Spleen (tissue), 11 donors: Measurements from ENCODE around the gene NPLOC4. TPM values are rescaled to one million over a fixed set of nuclear protein-coding genes. Genes with fewer than 3 reads are reported as not detected.
A peak's percentile ranks its signal among the peaks of the same experiment; 100 is the strongest.

Experiments used
- DNase-seq: peaks from one replicate; pipeline ENCODE4 v3.0.0-alpha.2; 2020
- H3K27ac ChIP-seq, 8 donors: fragments of 200-600 bp; sonication (generic) in 7 of 8; 1 replicate in 4 of 8; 2 replicates in 4 of 8; pipeline versions ENCODE4 v1.5.0 to v1.8.0; 2016 to 2021; ENCODE audit warnings: inconsistent platforms in 4 of 8, mild to moderate bottlenecking in 4 of 8, moderate library complexity in 1 of 8
- H3K27me3 ChIP-seq, 7 donors: fragments of 200-600 bp; sonication (generic) in 6 of 7; replicated peaks in 1 of 7; 1 replicate in 4 of 7; 2 replicates in 3 of 7; pipeline versions ENCODE4 v1.5.0 to v1.8.0; 2016 to 2021; ENCODE audit warnings: inconsistent platforms in 3 of 7, mild to moderate bottlenecking in 1 of 7
- H3K36me3 ChIP-seq, 6 donors: fragments of 200-600 bp; sonication (generic) in 5 of 6; 1 replicate in 4 of 6; 2 replicates in 2 of 6; pipeline versions ENCODE4 v1.5.0 to v1.8.0; 2016 to 2021; ENCODE audit warnings: inconsistent platforms in 2 of 6
- H3K4me1 ChIP-seq, 6 donors: fragments of 200-600 bp; sonication (generic) in 5 of 6; 1 replicate in 3 of 6; 2 replicates in 3 of 6; pipeline versions ENCODE4 v1.5.0 to v1.8.0; 2016 to 2021; ENCODE audit warnings: inconsistent platforms in 3 of 6
- H3K4me3 ChIP-seq, 8 donors: fragments of 200-600 bp; sonication (generic) in 7 of 8; 1 replicate in 4 of 8; 2 replicates in 4 of 8; pipeline versions ENCODE4 v1.5.0 to v1.8.0; 2016 to 2021; ENCODE audit warnings: inconsistent platforms in 4 of 8, mild to moderate bottlenecking in 4 of 8, moderate library complexity in 2 of 8
- H3K9me3 ChIP-seq, 8 donors: fragments of 200-600 bp; sonication (generic) in 7 of 8; 1 replicate in 4 of 8; 2 replicates in 4 of 8; pipeline versions ENCODE4 v1.5.0 to v1.8.0; 2016 to 2021; ENCODE audit warnings: inconsistent platforms in 4 of 8
- POLR2A ChIP-seq, 3 donors: fragments of 450-650 bp; IDR thresholded peaks; one replicate each; pipeline ENCODE4 v1.5.1; 2017; ENCODE audit warnings: antibody characterized with exemption in 3 of 3, mild to moderate bottlenecking in 1 of 3
- POLR2AphosphoS5 ChIP-seq, 3 donors: sonication (generic); formaldehyde crosslinking; IDR thresholded peaks; one replicate each; pipeline ENCODE4 v1.5.1; 2017; ENCODE audit warnings: antibody characterized with exemption in 3 of 3
- WGBS, 5 donors: extraction: QIAGEN DNeasy Blood & Tissue Kit in 3 of 5; methylation state at CpG; one replicate each; pipeline versions ENCODE4 v1.1.5 to v1.1.7; 2013 to 2018; 5-methylcytosine and 5-hydroxymethylcytosine counted together
- intact Hi-C: fragments of 100-400 bp; cut with DNase I; formaldehyde crosslinking; loops from one replicate; pipeline ENCODE4 v1.15.0; 2023; ENCODE audit warnings: low total_unique reads
- polyA plus RNA-seq, 3 donors: library from polyadenylated mRNA; stranded (reverse); fragments of 200-250 nt; gene quantifications; one replicate each; pipeline ENCODE4 v1.2.1, GENCODE V29; 2013
- total RNA-seq, 7 donors: library from RNA; depleted of rRNA in 3 of 7; stranded (reverse); fragments of >200 nt in 3 of 7; fragmentation: NEBNext Ultra II Directional in 4 of 7; extraction: Animal tissue kit (Norgen Biotek cat#: 25700) in 4 of 7; gene quantifications; one replicate each; pipeline versions ENCODE4 v1.1.0 to v1.2.1, GENCODE V29; 2016 to 2021
- TF ChIP-seq, protein P1 (sequence below), 11 experiments: fragments of 200-600 bp in 7 of 11; fragments of 450-650 bp in 4 of 11; sonication (generic) in 4 of 11; IDR thresholded peaks in 8 of 11; conservative IDR thresholded peaks in 3 of 11; 1 replicate in 7 of 11; 2 replicates in 4 of 11; pipeline versions ENCODE4 v1.4.0 to v1.8.0; 2016 to 2021; ENCODE audit warnings: antibody characterized with exemption in 11 of 11, inconsistent platforms in 4 of 11, mild to moderate bottlenecking in 1 of 11
- donor health status: healthy with polysubstance abuse.
- donor health status: DM: no; HTN: no; CAD: no; lungs with moderate emphysema.
- donor health status: DM: no; HTN: no; CAD: no.
- donor health status: Bipolar disorder and iron deficiency.
- donor health status: healthy.
- donor health status: DM: no; HTN: no; CAD: no.
- donor health status: DM: yes; HTN: yes; CAD: no.

NPLOC4 gene
- total and polyA plus RNA-seq, 10 donors = 19.3 to 130 (median 81.3) TPM

DNA sequence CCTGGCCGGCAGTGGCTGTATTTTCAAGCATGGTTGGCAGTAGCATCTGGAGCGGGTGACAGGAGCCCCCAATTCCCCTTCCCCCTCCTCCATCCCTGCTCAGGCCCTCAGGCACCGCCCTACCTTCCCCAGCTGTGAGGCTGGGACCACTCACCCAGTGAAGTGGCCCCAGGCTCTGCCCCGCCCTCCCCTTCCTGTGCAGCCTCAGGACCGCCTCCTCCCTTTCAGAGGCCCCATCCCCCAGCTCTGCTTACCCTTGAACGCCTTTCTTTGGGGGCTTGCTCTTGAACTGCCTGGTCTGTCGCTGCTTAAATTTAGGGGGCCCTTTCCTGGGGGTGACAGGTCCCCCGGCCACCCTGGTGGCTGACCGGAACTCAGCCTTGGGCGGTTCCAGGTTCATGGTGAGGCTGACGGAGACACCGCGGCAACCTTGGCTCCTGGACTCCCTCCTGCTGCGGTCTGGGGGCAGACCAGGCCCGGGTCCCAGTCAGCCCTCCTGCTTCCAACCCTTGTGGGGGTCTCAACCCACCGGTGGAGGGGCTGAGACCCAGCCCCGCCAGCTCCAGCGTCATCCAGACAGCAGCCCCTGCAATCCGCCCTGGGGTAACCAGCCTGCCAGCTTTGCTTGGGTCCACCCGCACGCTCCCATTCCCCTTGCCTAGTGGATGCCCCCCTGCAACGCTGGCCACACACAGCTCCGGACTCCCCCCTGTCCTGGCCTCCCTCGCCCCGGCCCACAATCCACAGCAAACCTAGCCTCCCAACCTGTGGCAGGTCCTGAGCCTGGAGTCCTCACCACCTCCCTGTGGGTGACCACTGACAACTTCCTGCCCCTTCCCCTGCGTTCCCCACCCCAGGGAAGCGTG, 16.2 kb upstream of the NPLOC4 start:
- Histone ChIP-seq H3K4me1 (peaks cover 0 to 46% (median 12%) of the 10 kb centered on the region in 6 donors), H3K27ac (peak overlapping the region in 2 of 8 donors; percentile 32 to 36), H3K36me3 (no peaks in the 10 kb centered on the region), H3K4me3 (peak overlapping the region in 5 of 8 donors; percentile 23 to 65 (median 37)), H3K9me3 (peaks cover 0 to 11% (median 0%) of the 10 kb centered on the region in 8 donors), H3K27me3 (peaks cover 0 to 73% (median 29%) of the 10 kb centered on the region in 7 donors)
- DNase-seq = no peak
- WGBS, 5 donors = 8 to 18% (median 15%) methylated on average over 23 to 27 of the region's 27 CpGs
- TF ChIP-seq, protein P1, sequence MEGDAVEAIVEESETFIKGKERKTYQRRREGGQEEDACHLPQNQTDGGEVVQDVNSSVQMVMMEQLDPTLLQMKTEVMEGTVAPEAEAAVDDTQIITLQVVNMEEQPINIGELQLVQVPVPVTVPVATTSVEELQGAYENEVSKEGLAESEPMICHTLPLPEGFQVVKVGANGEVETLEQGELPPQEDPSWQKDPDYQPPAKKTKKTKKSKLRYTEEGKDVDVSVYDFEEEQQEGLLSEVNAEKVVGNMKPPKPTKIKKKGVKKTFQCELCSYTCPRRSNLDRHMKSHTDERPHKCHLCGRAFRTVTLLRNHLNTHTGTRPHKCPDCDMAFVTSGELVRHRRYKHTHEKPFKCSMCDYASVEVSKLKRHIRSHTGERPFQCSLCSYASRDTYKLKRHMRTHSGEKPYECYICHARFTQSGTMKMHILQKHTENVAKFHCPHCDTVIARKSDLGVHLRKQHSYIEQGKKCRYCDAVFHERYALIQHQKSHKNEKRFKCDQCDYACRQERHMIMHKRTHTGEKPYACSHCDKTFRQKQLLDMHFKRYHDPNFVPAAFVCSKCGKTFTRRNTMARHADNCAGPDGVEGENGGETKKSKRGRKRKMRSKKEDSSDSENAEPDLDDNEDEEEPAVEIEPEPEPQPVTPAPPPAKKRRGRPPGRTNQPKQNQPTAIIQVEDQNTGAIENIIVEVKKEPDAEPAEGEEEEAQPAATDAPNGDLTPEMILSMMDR (IDR thresholded peaks at IDR 0.05 in 8 of 11, conservative IDR thresholded peaks at IDR 0.05 in 3 of 11) = no peak
- TF ChIP-seq POLR2AphosphoS5 (IDR thresholded peaks at IDR 0.05) (no peak), POLR2A (IDR thresholded peaks at IDR 0.05) (no peak)
- intact Hi-C loops = no loop called here

DNA sequence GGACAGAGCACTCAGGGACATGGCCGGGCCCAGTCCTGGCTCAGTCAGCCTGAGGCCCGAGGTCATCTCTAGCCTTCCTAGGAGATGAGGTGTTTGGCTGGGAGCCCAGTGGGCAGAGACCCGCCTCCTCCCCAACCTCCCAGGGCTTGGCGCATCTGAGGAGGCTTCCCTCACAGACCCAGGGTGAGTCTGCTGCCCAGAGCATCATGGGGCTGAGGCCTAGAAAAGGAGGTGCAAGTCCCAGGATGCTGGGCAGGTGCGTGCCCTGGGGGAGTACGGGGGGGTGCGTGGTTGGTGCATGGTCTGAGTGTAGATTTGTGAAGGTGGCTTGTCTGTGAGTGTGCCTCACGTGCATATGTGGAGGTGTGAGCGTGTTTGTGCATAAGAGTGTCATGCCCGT, 14.8 kb upstream of the NPLOC4 start:
- intact Hi-C loops = no loop called here
- no peak for DNase-seq
- Histone ChIP-seq H3K4me3 (no peak overlapping the region), H3K27ac (no peak overlapping the region), H3K4me1 (peaks cover 0 to 41% (median 12%) of the 10 kb centered on the region in 6 donors), H3K27me3 (peaks cover 0 to 86% (median 36%) of the 10 kb centered on the region in 7 donors), H3K9me3 (peaks cover 0 to 11% (median 0%) of the 10 kb centered on the region in 8 donors), H3K36me3 (no peaks in the 10 kb centered on the region)
- WGBS, 5 donors = 76 to 89% (median 86%) methylated on average over 6 to 10 of the region's 10 CpGs
- no peak for TF ChIP-seq POLR2AphosphoS5 (IDR thresholded peaks at IDR 0.05)
- no peak for TF ChIP-seq POLR2A (IDR thresholded peaks at IDR 0.05)
- TF ChIP-seq, protein P1 (IDR thresholded peaks at IDR 0.05 in 8 of 11, conservative IDR thresholded peaks at IDR 0.05 in 3 of 11) = no peak

DNA sequence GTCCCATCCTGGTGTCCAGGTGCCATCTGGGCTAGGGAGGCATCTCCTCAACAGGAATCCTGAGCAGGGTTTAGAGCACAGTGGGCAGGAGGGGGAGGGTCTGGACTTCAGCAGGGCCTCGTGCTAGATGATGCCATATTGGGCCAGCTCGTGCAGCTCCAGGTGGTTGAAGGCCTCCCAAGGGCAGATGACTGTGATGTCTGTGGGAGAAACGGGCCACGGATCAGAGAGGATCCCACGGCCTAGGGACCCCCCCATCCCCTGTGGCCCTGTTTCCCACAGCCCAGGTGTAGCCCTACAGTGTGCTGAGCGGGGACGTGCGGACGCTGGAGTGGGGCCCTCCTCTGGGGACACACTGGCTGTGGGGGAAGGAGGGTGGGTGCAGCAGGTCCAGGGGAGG, 14.0 kb upstream of the NPLOC4 start:
- H3K27ac ChIP-seq = no peak overlapping the region
- no peak overlapping the region for H3K4me3 ChIP-seq
- 68 to 92% (median 81%) methylated on average over 8 to 9 of the region's 9 CpGs for WGBS, 5 donors
- intact Hi-C loops = no loop called here
- no peak for DNase-seq
- H3K36me3 ChIP-seq = no peaks in the 10 kb centered on the region
- TF ChIP-seq POLR2AphosphoS5 (IDR thresholded peaks at IDR 0.05) (no peak), POLR2A (IDR thresholded peaks at IDR 0.05) (no peak)
- TF ChIP-seq, protein P1 (IDR thresholded peaks at IDR 0.05 in 8 of 11, conservative IDR thresholded peaks at IDR 0.05 in 3 of 11) = no peak
- H3K9me3 ChIP-seq = peaks cover 0 to 11% (median 0%) of the 10 kb centered on the region in 8 donors
- H3K4me1 ChIP-seq = peaks cover 0 to 34% (median 12%) of the 10 kb centered on the region in 6 donors
- H3K27me3 ChIP-seq = peaks cover 0 to 86% (median 36%) of the 10 kb centered on the region in 7 donors

DNA sequence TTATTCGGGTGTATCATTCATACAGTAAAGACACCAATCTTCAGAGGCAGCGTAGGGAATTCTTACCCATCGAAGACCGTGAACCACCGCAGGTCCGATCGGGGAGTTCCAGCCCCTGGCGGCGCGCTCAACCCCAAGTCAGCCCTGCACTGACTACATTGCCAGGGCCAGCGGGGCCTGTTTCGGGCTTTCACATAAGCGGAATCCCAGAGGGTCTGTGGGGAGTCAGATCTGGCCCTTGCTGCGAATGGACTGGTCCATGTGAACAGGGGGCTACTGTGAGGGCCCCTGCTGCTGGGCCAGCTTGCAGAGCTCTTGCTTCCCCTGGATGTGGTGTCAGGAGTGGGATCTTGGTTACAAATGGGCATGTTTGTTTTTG, 11.8 kb upstream of the NPLOC4 start:
- peaks cover 0 to 17% (median 8%) of the 10 kb centered on the region in 6 donors for H3K4me1 ChIP-seq
- no peak overlapping the region for H3K27ac ChIP-seq
- H3K9me3 ChIP-seq = peaks cover 0 to 11% (median 0%) of the 10 kb centered on the region in 8 donors
- WGBS, 5 donors = 56 to 69% (median 66%) methylated on average over 13 to 14 of the region's 14 CpGs
- intact Hi-C loops = no loop called here
- H3K4me3 ChIP-seq = no peak overlapping the region
- DNase-seq = no peak
- H3K36me3 ChIP-seq = no peaks in the 10 kb centered on the region
- H3K27me3 ChIP-seq = peaks cover 0 to 67% (median 36%) of the 10 kb centered on the region in 7 donors
- TF ChIP-seq POLR2A (IDR thresholded peaks at IDR 0.05) (no peak), POLR2AphosphoS5 (IDR thresholded peaks at IDR 0.05) (no peak)
- TF ChIP-seq, protein P1 (IDR thresholded peaks at IDR 0.05 in 8 of 11, conservative IDR thresholded peaks at IDR 0.05 in 3 of 11) = no peak
